WERI-Rb-1 (cell line): Measurements from ENCODE around the gene ITGA4.

Experiments
- DNase-seq: peaks from one replicate; pipeline ENCODE4 v3.0.0-alpha.2; 2020
- H3K27ac ChIP-seq: fragments of 250-450 bp; sonication (Bioruptor Pico); 2 replicates; pipeline ENCODE4 v1.5.1; 2020; ENCODE audit warnings: mild to moderate bottlenecking, moderate library complexity
- H3K27me3 ChIP-seq: fragments of 250-450 bp; sonication (Bioruptor Pico); 2 replicates; pipeline ENCODE4 v1.5.1; 2021; ENCODE audit warnings: mild to moderate bottlenecking, low read depth, moderate library complexity; ENCODE audit not compliant: insufficient read depth, severe bottlenecking
- H3K36me3 ChIP-seq: fragments of 250-450 bp; sonication (Bioruptor Pico); 2 replicates; pipeline ENCODE4 v1.5.1; 2020; ENCODE audit warnings: mild to moderate bottlenecking, moderate library complexity
- H3K4me3 ChIP-seq: 2 replicates; pipeline ENCODE4 v1.5.1; 2011; ENCODE audit warnings: low read depth, mild to moderate bottlenecking, control low read depth, low read length
- H3K9me3 ChIP-seq: fragments of 250-450 bp; sonication (Bioruptor Pico); 2 replicates; pipeline ENCODE4 v1.5.1; 2021; ENCODE audit warnings: mild to moderate bottlenecking, moderate library complexity; ENCODE audit not compliant: severe bottlenecking
- TF ChIP-seq, protein P1 (sequence below): IDR thresholded peaks from 2 replicates; pipeline ENCODE4 v1.5.1; 2011; ENCODE audit warnings: low read depth, mild to moderate bottlenecking, control low read depth, inconsistent platforms, low read length

Gene ITGA4

DNA sequence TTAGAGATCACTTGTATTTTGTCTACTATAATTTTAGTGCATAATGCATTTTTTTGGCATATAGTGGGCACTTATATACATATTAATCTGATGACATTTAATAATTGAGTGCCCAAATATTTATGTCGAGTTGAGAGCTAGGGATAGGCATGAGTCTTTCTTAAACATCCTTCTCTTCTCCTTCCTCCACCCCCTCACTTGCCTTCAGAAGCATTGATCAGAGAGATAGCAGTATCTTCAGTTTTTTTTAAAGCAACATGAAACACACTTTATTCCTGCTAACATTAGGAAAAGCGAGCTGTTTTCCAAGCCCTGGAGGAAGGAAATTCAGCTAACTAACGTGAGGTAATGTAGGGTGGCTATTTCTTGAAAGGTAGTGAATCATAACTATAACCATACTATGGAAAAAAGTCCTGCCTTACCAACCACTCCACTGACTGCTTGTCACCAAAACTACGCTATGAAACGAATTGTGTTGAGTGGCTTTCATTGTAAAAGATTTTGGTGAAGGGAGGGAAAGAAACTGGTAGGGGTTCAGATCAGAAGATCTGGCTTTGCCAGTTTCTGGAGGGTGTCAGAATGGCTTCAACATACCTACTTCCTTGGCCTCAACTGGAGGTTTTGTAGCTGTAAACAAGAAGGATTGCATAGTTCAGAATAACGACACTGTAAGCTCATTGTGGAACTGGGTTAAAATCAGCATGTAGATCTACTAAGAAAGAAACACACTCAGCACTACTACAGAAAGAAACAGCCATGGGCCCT, 2.3 kb upstream of the ITGA4 start:
- DNase-seq, result no peak
- Histone ChIP-seq H3K27me3 (no peaks in the 10 kb centered on the region), H3K36me3 (no peaks in the 10 kb centered on the region), H3K9me3 (no peaks in the 10 kb centered on the region), H3K4me3 (no peak overlapping the region), H3K27ac (no peak overlapping the region)
- TF ChIP-seq, protein P1, sequence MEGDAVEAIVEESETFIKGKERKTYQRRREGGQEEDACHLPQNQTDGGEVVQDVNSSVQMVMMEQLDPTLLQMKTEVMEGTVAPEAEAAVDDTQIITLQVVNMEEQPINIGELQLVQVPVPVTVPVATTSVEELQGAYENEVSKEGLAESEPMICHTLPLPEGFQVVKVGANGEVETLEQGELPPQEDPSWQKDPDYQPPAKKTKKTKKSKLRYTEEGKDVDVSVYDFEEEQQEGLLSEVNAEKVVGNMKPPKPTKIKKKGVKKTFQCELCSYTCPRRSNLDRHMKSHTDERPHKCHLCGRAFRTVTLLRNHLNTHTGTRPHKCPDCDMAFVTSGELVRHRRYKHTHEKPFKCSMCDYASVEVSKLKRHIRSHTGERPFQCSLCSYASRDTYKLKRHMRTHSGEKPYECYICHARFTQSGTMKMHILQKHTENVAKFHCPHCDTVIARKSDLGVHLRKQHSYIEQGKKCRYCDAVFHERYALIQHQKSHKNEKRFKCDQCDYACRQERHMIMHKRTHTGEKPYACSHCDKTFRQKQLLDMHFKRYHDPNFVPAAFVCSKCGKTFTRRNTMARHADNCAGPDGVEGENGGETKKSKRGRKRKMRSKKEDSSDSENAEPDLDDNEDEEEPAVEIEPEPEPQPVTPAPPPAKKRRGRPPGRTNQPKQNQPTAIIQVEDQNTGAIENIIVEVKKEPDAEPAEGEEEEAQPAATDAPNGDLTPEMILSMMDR, result no peak

DNA sequence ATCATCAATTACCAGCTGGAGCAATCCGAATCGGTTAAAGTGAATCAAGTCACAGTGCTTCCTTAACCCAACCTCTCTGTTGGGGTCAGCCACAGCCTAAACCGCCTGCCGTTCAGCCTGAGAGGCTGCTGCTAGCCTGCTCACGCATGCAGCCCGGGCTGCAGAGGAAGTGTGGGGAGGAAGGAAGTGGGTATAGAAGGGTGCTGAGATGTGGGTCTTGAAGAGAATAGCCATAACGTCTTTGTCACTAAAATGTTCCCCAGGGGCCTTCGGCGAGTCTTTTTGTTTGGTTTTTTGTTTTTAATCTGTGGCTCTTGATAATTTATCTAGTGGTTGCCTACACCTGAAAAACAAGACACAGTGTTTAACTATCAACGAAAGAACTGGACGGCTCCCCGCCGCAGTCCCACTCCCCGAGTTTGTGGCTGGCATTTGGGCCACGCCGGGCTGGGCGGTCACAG, 496 bp upstream of the ITGA4 start:
- TF ChIP-seq, protein P1, result no peak
- Histone ChIP-seq H3K27me3 (no peaks in the 10 kb centered on the region), H3K36me3 (no peaks in the 10 kb centered on the region), H3K4me3 (peak overlapping the region; percentile 77), H3K9me3 (no peaks in the 10 kb centered on the region), H3K27ac (peak overlapping the region; percentile 58)
- DNase-seq, result peak; percentile 51

DNA sequence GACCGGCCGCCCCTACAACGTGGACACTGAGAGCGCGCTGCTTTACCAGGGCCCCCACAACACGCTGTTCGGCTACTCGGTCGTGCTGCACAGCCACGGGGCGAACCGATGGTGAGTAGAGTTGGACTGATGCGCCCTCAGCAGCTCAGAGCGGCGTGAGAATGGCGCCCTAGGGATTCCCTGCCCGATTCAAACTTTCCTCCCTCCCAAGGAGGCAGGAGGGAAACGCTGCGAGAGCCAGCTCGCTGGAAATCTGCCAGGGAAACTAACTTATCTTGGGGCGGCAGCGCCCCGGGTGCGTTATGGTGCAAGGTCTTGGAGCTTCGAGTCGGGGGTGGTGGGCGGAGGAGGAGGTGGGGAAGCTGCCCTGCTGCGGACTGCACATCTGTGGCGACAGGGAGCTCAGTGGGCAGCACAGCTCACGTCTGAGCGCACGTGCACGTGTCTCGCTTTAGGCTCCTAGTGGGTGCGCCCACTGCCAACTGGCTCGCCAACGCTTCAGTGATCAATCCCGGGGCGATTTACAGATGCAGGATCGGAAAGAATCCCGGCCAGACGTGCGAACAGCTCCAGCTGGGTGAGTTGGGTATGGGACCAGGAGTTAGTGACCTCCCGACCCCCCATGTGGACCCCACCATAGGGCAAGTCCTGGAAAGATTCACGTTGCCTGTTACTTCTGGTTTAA, 697 bp downstream of the ITGA4 start:
- H3K36me3 ChIP-seq, result no peaks in the 10 kb centered on the region
- H3K27me3 ChIP-seq, result no peaks in the 10 kb centered on the region
- TF ChIP-seq, protein P1, result no peak
- H3K4me3 ChIP-seq, result peak overlapping the region; percentile 77
- peak; percentile 51 for DNase-seq
- H3K9me3 ChIP-seq, result no peaks in the 10 kb centered on the region
- peak overlapping the region; percentile 19 for H3K27ac ChIP-seq

DNA sequence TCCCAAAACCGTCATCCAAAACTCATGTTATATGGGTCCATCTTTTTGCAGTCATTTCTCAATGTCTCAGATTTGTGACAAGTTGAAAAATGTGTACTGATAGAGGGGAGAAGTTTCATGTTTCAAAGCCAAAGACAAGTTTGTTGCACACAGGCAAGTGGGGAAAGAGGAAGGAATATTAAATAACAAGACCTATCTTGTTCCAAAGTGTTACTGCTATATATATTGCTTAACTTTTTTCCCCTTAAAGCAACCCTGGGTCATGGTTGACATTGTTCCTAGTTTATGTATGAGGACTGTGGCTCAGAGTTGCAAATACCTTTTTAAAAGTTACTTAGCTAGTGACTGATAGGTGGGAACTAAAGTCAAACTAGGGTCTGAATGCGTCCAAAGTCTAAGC, 1.7 kb downstream of the ITGA4 start:
- no peak overlapping the region for H3K27ac ChIP-seq

DNA sequence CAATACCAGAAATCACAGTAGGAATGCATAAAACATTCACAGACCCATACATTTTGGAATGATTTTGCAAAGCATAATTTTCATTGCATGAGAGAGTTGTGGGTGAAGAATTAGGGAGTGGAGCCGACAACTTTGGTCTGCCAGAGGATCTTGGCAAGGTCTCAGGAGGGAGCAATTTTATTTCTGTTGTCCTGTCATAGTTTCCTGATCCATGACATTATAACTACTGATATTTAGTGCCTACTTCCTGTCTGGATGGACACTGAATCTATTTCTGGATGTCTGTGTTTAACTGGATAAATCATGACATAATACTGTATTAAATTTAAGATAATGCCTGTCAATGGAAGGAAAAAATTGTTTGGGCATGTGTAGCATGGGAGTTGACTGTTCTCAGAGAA, 2.4 kb downstream of the ITGA4 start:
- TF ChIP-seq, protein P1, result no peak
- no peak overlapping the region for H3K27ac ChIP-seq
- no peaks in the 10 kb centered on the region for H3K27me3 ChIP-seq
- H3K36me3 ChIP-seq, result no peaks in the 10 kb centered on the region
- no peaks in the 10 kb centered on the region for H3K9me3 ChIP-seq
- no peak for DNase-seq
- H3K4me3 ChIP-seq, result no peak overlapping the region

More for the DNA sequence above, 1.7 kb downstream of the ITGA4 start:
- no peak for DNase-seq
- TF ChIP-seq, protein P1, result no peak
- Histone ChIP-seq H3K4me3 (no peak overlapping the region), H3K27me3 (no peaks in the 10 kb centered on the region), H3K9me3 (no peaks in the 10 kb centered on the region), H3K36me3 (no peaks in the 10 kb centered on the region)
